ENCODE data around the gene ZNF574.
"Not testable (repeated sequence)": the region's sequence is repeated elsewhere in the genome, so short reads cannot be mapped to it uniquely, and the experiment has no call there.

Gene ZNF574, protein sequence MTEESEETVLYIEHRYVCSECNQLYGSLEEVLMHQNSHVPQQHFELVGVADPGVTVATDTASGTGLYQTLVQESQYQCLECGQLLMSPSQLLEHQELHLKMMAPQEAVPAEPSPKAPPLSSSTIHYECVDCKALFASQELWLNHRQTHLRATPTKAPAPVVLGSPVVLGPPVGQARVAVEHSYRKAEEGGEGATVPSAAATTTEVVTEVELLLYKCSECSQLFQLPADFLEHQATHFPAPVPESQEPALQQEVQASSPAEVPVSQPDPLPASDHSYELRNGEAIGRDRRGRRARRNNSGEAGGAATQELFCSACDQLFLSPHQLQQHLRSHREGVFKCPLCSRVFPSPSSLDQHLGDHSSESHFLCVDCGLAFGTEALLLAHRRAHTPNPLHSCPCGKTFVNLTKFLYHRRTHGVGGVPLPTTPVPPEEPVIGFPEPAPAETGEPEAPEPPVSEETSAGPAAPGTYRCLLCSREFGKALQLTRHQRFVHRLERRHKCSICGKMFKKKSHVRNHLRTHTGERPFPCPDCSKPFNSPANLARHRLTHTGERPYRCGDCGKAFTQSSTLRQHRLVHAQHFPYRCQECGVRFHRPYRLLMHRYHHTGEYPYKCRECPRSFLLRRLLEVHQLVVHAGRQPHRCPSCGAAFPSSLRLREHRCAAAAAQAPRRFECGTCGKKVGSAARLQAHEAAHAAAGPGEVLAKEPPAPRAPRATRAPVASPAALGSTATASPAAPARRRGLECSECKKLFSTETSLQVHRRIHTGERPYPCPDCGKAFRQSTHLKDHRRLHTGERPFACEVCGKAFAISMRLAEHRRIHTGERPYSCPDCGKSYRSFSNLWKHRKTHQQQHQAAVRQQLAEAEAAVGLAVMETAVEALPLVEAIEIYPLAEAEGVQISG

DNA sequence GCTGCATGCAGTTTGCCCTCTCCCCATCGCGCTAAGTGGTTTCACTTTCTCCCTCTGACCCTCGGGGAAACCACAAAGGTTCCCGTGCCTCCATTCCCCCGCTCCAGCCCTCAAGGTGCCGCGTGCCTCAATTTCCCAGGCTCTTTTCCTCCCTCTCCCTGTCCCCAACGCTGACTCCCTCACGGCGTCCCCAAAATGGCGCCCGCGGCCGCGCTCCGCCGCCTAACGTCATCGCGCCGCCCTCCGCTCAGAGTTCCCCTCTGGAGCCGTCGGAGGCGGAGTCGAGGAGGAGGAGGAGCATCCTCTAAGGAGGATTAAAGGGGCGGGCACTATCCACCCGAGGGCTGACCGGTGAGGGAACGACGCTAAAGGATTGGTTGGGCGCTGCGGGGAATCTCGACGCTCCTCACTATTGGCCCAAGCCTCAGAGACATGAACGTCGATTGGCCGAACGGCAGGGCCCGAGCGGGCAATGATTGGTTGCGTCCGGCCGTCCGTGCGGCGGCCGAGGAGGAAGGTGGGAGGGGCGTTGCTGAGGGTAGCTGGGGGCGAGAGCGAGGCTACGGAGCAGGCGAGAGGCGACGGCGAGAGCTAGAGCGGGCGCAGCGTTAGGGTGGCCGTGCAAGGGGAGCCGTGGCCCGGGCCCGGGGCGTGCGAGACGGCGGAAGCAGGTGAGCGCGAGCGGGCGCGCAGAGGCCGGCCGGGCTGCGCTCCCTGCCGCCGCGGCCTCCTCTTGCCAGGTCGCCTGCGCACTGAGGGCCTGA lies at the start of gene ZNF574:
Gene ZNF574, plus strand, starts transcription at position 551 of the 764 bp plus-strand sequence. CDS start 2,441 bp downstream, outside the sequence.
- peak; percentile 99 for DNase-seq (ENCODE audit: low spot score)

DNA sequence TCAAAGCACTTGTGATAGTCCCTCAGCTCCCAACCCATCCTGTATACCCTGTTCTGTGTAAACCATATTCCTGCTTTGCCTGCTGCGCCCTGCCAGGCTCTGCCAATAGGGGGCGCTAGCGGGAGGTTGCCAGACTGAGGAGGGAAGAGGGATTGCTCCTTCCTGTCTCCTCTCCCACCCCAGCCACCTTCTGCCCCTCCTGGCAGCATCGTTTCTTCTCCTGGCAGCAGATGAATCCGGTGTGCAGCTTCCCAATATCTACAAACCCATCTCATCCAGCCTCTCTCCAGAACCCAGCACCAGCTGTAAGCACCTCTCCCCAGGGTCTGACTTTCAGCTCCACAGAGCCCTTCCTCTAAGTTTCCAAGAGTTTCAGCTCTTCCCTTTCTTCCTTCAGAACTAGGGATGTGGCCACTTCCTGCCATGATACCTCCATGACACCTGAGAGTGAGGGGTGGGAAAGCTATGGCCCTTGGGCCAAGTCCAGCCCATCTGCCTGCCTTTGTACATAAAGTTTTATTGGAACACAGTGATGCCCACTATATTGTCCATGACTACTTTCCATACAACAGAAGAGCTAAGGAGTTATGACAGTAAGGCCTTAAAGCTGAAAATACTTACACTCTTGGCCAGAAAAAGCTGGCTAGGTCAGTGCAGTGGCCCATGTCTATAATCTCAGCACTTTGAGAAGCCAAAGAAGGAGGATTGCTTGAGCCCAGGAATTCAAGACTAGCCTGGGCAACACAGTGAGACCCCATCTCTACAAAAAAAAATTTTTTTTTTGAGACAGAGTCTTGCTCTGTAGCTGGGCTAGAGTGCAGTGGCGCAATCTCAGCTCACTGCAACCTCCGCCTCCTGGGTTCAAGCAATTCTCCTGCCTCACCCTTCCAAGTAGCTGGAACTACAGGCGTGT lies 47.4 kb upstream of the ZNF574 start:
- no peak for DNase-seq (ENCODE audit: low spot score)

DNA sequence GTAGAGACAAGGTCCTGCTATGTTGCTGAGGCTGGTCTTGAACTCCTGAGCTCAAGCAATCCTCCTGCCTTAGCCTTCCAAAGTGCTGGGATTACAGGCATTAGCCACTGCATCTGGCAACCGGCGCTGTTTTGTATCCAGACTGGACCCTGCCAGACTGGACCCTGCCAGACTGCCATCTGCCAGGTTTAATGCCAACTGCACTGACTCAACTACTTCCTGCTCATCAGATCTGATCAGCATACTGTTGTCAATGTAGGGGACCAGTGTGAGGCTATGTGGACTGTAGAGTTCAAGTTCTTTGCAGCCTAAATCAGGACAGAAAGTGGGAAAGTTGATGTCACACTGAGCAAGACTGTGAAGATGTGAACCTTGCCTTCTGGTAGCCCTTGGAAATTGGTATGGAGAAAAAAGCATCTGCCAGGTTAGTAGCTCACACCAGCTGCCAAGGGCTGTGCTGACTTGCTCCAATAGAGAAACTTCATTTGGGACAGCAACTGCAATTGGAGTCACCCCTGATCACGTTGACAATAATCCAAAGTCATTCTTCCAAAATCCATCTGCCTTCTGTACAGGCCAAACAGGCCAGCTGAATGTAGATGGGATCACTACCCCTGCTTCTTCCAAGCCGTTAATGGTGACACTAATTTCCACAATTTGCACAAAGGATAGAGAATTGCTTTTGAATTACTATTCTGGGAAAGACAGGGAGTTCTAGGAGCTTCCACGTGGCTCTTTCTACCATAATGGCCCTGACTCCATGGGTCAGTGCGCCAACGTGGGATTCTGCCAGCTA lies 45.1 kb upstream of the ZNF574 start:
- DNase-seq (ENCODE audit: low spot score) = no peak

DNA sequence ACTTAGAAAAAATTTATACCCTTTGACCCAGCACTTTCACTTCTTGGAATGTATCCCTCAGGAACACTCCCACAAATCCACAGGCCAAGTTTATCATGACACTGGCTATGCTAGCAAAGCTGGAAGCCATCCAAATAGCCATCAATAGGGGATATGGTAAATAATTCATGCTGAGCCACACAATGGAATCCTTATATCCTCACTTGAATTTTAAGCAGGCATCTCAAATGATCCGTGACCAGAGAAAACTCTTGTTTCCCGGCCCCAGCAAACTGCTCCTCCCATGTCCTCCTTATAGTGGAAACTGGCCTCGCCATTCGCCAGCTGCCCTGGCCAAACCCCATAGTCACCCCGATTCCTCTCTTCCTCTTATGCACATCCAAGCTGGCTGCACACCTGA lies 43.5 kb upstream of the ZNF574 start:
- no peak for DNase-seq (ENCODE audit: low spot score)

DNA sequence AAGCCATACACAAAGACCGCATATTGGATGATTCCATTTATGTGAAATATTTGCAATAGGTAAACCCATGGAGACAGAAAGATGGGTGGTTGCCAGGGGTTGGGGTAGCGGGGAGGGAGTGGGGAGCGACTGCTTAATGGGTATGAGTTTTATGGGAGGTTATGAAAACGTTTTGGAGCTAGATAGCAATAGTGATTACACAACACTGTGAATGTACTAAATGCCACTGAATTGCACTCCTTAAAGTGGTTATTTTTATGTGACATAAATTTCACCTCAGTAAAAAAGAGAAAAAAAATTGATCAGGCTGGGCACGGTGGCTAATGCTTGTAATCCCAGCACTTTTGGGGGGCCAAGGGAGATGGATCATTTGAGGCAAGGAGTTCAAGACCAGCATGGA lies 42.6 kb upstream of the ZNF574 start:
- no peak for DNase-seq (ENCODE audit: low spot score)

DNA sequence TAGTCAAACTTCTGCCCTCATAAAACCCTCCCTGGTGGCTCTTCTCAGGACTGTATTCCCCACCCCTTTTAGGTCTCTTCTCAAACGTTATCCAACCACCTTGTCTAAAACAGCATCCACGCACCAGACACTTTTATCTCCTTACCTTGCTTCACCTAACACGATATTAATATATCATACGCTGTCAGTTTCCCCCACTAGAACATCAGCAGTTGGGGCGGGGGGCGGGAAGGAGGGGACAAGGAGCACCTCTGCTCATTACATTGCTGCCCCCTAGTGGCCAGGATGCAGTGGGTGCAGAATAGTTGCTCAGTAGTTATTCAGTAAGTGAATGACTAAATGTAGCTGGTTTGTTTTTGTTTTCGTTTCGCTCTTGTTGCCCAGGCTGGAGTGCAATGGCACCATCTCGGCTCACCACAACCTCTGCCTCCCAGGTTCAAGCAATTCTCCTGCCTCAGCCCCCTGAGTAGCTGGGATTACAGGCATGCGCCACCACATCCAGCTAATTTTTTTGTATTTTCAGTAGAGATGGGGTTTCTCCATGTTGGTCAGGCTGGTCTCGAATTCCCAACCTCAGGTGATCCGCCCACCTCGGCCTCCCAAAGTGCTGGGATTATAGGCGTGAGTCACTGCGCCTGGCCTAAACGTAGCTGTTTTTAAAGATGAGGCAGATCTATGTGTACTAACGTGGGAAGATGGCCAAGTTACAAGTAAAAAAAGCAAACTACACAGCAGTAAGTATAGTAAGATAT lies 41.1 kb upstream of the ZNF574 start:
- peak; percentile 46 for DNase-seq (ENCODE audit: low spot score)

DNA sequence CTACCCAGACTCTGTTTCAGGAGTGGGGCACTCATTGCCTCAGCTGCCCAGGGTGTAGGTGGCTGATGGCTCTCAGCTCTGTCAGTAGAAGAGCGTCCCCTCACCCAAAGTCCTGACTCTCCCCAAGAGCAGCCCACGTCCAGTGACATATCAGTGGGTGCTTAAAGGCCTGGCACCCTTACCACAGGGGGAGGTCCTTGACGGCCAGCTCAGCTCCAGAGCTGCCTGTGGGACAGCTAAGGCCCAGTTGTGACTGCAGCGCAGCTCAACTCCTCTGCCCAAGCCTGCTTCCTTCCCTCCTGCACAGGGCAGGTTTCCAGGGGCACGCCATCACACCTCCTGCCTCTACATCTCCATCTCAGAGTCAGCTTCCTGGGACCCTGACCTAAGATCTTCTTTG lies 38.3 kb upstream of the ZNF574 start:
- no peak for DNase-seq (ENCODE audit: low spot score)

DNA sequence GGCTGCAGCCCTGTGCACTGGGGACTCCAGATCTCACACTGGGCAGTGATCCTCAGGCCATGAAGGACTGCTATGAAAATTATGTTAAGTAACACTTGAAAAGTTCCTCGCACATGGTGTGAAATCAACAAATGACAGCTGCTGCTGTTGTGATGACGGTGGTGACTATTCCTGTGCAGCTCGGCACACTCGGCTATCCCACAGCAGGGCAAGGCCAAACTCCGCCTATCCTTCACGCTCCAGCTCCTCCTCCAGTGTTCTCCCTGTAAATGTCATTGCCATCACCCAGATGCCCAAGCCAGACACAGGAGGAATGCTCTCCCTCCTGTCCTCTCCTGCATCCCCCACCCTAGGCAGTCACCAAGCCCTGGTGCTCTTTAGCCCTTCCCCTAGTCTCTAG lies 37.3 kb upstream of the ZNF574 start:
- no peak for DNase-seq (ENCODE audit: low spot score)

DNA sequence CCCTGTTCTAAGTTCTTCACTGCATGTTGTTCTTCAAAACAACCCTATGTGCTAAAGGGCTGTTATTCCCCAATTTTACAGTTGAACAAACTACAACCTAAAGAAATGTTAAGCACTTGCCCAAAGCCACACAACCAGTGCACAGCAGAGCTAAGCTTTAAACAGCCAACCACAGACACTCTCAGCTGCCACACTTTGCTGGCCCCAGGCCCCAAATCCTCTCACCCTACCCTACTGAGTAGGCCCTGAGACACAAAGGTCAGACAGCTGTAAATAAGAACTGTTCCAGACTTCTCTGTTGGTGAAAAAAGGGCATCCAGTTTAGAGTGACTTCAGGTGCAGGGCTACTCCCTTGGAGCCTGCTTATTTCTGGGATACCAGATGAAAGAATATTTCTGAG lies 35.9 kb upstream of the ZNF574 start:
- DNase-seq (ENCODE audit: low spot score) = no peak

DNA sequence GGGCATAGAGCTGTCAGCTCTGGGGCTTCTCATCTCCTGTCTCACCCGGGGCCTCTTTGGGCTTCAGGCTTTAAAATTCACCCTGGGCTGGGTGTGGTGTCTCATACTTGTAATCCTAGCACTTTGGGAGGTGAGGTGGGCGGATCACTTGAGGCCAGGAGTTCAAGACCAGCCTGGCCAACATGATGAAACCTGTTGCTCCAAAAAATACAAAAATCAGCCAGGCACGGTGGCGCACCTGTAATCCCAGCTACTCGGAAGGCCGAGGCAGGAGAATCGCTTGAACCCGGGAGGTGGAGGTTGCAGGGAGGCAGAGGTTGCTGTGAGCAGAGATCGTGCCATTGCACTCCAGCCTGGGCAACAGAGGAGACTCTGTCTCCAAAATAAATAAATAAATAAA lies 35.5 kb upstream of the ZNF574 start:
- DNase-seq (ENCODE audit: low spot score) = not testable (repeated sequence)

DNA sequence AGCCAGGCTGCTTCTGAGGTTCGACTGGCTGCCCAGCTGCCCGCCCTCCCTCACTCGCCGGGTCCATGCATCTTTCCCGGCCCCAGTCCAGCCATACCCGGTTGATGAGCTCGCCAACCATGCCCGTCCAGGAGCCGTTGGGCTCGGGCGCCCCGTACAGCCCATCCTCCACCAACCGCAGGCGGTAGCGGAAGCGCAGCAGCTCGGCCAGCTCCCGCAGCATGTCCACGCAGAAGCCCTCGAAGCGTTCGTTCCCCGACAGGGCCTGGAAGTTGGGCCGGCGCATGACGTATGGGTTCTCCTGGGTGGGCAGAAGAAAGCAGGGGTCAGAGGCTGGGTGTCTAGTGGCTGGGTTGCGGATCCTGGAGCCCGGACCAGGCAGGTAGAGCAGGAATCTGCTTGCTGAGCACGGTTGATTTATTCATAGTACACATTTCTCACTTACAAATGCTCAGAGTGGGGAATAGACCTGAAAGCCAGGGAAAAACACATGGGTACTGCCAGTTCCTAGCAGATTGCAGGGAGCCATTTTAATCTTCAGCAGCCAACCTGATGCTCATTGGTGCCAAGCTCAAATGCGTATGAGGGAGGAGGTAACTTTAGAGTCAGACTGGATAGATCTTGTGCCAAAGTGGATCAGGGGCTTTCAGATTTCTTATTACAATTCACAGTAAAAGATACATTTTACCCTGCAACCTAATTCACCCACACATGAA lies 33.4 kb upstream of the ZNF574 start:
- DNase-seq (ENCODE audit: low spot score) = no peak

DNA sequence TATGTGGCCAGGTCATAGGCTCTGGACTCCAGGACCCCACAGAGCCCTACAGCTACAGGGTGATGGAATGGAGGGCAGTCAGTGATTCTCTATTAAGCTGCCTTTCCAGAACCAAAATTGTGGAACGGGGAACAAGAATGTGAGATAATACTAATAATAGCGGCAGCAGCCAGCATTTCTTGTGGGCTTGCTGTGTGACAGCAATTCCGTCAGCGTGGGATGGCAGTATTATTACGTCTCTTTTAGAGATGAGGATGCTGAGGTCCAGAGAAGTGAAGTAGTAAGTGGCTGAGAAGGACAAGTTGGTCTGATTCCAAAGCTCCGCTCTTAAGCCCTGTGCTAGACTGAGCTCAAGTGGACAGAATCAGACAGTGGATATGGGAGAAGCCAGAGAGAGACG lies 30.4 kb upstream of the ZNF574 start:
- no peak for DNase-seq (ENCODE audit: low spot score)

DNA sequence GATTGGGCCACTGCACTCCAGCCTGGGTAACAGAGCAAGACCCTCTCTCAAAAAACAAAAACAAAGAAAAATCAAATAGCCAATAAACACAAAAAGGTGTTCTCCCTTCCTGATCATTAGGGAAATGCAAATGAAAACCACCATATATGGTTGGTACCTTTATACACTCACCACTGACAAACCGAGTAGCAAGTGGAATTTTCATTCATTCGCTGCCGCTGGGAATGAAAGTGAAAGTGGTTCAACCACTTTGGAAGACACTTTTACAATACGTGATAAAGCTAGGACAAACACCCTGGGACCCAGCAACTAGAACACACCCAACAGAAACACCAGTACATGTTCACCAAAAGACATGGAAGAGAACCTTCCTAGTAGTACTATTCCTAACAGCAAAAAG lies 27.0 kb upstream of the ZNF574 start:
- DNase-seq (ENCODE audit: low spot score) = no peak

DNA sequence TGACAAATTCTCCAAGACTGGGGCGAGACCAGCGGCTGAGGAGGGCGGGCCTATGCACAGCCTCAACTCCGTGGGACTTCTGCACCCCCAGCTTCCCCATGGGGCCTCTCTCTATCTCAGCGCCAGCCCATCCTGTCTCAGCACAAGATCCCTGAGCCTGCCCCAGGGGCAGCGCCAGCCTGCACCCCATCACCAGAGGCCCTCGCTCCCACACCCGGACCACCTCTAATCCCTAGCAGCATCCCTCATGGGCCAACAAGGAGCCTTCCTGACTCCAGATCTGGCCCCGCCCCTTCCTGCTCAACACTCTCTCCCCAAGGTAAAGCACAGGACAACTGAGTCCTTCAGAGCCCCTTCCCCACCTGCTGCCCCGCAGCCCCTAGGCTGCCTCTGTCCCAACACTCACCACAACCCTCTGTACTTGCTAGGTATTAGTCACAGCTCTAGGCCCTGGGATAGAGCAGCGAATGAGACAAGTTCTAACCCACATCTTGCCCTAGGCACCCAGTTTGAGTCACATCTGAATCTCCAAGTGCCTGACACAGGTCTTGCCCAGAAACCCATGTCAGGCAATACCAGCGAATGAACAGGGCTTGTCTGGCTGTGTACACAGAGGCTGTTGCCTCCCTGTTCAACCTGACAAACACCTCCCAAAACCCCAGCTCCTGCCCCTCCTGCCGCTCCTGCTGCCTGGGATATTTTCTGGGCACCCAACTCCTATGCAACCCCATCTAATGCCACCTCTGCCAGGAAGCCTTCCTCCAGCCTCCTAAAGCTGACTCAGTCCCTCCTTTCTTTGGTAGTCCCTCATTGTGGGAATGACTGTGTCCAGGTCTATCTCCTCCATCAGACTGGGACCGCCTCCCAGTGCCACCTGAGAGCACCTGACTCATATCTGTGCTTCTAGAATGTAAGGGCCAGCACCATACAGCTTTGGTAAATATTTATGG lies 24.5 kb upstream of the ZNF574 start:
- DNase-seq (ENCODE audit: low spot score) = no peak

DNA sequence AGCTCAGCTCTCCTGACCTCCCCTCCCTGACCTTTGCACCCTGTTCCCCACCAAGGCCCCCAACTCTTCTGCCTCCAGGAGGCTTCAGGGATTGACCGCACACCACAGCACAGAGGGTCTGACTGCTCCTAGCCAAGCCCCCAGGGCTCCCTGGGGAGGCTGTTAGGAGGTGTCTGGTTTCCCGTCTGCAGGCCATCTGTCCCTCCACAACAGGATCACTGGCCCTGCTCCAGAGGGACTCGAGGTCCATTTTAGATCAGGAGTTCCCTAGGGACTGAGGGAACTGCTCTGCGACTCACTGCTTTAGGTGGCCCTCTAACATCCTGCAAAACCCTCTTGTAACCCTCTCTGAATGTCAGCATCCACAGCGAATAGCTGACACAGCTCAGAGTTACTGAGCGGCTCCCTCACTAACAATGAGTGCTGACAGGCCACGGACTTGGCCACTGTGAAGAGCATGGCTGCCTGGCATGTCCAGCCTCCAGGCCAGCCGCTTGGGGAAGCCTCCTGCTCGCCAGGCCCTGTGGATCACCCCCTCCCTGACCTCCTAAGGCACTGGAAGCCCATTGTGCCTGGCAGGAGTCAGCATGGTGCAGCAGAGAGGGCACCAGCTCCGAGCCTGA lies 23.6 kb upstream of the ZNF574 start:
- DNase-seq (ENCODE audit: low spot score) = no peak

DNA sequence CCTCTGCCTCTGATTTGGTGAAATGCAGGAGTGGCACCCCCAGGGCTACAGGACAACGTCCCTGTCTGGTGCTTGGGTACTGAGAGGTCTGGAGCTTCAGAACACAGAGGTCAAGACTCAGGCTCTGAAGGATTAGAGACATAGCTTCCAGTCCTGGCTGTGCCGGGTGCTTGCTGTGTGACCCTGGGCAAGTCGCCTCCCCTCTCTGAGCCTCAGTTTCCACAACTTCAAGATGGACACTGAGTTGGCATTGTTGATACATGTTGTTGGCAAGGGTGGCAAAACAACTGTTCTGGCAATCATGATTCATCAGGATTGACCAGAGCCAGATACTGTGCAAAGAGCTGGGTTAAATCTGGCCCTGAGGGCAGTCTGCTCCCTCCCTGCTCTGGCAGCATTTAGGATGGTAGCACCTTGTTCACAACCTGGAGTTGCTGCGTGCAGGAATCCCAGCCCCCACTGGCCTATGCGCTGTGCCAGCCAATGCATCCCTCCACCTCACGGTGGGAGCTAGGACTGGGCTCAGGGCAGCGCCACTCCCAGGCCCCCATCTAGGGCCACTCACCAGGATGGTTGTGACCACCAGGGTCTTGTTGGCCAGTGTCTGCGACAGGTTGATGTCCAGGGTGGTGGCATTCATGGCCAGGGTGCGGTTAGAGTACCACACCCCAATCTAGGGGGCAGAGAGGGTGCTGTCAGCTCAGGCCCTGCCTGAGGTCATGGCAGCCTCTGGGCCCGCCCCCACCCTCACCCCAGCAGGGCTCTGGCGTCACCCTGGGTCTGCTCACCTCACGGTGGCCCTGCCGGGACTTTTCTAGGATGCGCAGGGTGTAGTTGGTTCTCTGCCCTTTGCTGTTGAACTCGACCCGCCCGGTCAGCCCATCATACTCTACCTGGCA lies 22.7 kb upstream of the ZNF574 start:
- DNase-seq (ENCODE audit: low spot score) = no peak
